ENCODE data around the gene KMT5B. TPM values are rescaled to one million over a fixed set of nuclear protein-coding genes. Genes with fewer than 3 reads are reported as not detected.
A peak's percentile ranks its signal among the peaks of the same experiment; 100 is the strongest.

KMT5B gene
- total and polyA plus RNA-seq, 2 of the 13 experiments (the other 11 are each of a cell fraction or from before 2014, with no cell fraction given): 17.6 to 23.7 TPM

DNA sequence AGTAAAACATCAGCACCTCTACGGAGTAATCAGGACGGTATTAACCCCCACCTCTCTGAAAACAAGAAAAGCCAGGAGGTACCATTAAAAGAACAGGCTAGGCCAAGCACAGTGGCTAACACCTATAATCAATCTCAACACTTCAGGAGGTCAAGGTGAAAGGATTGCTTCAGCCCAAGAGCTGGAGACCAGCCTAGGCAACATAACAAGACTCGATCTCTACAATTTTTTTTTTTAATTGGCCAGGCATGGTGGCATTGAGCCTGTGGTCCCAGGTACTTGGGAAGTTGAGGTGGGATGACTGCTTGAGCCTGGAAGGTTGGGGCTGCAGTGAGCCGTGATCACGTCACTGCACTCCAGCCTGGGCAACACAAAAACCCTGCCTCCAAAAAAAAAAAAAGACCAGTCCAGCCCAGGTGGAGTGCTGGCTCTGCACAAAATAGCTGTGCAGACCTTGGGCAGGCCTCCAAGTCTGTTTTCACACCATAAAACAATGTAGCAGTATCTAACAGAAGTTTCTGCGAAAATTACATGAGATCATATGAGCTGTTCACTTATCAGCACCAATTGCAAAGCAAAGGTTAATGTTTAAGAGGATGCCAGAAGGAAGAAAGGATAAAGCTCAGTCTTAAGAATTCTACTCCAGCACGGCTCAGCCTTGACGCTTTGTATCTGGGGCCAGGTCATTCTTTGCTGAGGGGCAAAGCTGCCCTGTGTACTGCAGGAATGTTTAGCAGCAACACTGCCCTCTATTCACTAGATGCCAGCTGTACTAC, 106.7 kb downstream of the KMT5B start (continued):
- TF ChIP-seq, protein P1, sequence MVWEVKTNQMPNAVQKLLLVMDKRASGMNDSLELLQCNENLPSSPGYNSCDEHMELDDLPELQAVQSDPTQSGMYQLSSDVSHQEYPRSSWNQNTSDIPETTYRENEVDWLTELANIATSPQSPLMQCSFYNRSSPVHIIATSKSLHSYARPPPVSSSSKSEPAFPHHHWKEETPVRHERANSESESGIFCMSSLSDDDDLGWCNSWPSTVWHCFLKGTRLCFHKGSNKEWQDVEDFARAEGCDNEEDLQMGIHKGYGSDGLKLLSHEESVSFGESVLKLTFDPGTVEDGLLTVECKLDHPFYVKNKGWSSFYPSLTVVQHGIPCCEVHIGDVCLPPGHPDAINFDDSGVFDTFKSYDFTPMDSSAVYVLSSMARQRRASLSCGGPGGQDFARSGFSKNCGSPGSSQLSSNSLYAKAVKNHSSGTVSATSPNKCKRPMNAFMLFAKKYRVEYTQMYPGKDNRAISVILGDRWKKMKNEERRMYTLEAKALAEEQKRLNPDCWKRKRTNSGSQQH (CRISPR knock-in tag; IDR thresholded peaks at IDR 0.05; ENCODE audit: low read depth): no peak
- TF ChIP-seq MAFF (IDR thresholded peaks at IDR 0.05; ENCODE audit: low read depth, low read length) (peak; percentile 25; the same call in 1 of the 2 replicates), NCOR1 (IDR thresholded peaks at IDR 0.05; ENCODE audit: borderline replicate concordance, low read length) (peak; percentile 21; the same call in 1 of the 2 replicates), ZNF670 (CRISPR knock-in tag; IDR thresholded peaks at IDR 0.05; ENCODE audit: borderline replicate concordance) (no peak), NR2F6 (IDR thresholded peaks at IDR 0.05) (no peak), NR2F6 (CRISPR knock-in tag; IDR thresholded peaks at IDR 0.05) (peak; percentile 60), ZFX (CRISPR knock-in tag; IDR thresholded peaks at IDR 0.05; ENCODE audit: low read depth) (peak; percentile 29; the same call in 1 of the 2 replicates), SOX5 (CRISPR knock-in tag; IDR thresholded peaks at IDR 0.05; ENCODE audit: borderline replicate concordance) (0 out of 2 replicates have a peak, but pooled peaks have one; percentile 12), ELF1 (CRISPR knock-in tag; IDR thresholded peaks at IDR 0.05) (0 out of 2 replicates have a peak, but pooled peaks have one; percentile 9), NR2C2 (CRISPR knock-in tag; IDR thresholded peaks at IDR 0.05; ENCODE audit: borderline replicate concordance) (no peak), THAP11 (CRISPR knock-in tag; IDR thresholded peaks at IDR 0.05) (0 out of 2 replicates have a peak, but pooled peaks have one; percentile 19), ZNF713 (CRISPR knock-in tag; IDR thresholded peaks at IDR 0.05) (no peak), BCL6 (CRISPR knock-in tag; IDR thresholded peaks at IDR 0.05) (0 out of 2 replicates have a peak, but pooled peaks have one; percentile 7)
- TF ChIP-seq, protein P2, sequence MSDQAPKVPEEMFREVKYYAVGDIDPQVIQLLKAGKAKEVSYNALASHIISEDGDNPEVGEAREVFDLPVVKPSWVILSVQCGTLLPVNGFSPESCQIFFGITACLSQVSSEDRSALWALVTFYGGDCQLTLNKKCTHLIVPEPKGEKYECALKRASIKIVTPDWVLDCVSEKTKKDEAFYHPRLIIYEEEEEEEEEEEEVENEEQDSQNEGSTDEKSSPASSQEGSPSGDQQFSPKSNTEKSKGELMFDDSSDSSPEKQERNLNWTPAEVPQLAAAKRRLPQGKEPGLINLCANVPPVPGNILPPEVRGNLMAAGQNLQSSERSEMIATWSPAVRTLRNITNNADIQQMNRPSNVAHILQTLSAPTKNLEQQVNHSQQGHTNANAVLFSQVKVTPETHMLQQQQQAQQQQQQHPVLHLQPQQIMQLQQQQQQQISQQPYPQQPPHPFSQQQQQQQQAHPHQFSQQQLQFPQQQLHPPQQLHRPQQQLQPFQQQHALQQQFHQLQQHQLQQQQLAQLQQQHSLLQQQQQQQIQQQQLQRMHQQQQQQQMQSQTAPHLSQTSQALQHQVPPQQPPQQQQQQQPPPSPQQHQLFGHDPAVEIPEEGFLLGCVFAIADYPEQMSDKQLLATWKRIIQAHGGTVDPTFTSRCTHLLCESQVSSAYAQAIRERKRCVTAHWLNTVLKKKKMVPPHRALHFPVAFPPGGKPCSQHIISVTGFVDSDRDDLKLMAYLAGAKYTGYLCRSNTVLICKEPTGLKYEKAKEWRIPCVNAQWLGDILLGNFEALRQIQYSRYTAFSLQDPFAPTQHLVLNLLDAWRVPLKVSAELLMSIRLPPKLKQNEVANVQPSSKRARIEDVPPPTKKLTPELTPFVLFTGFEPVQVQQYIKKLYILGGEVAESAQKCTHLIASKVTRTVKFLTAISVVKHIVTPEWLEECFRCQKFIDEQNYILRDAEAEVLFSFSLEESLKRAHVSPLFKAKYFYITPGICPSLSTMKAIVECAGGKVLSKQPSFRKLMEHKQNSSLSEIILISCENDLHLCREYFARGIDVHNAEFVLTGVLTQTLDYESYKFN (CRISPR knock-in tag; conservative IDR thresholded peaks at IDR 0.05): 0 out of 2 replicates have a peak, but pooled peaks have one; percentile 7
- TF ChIP-seq, protein P3, sequence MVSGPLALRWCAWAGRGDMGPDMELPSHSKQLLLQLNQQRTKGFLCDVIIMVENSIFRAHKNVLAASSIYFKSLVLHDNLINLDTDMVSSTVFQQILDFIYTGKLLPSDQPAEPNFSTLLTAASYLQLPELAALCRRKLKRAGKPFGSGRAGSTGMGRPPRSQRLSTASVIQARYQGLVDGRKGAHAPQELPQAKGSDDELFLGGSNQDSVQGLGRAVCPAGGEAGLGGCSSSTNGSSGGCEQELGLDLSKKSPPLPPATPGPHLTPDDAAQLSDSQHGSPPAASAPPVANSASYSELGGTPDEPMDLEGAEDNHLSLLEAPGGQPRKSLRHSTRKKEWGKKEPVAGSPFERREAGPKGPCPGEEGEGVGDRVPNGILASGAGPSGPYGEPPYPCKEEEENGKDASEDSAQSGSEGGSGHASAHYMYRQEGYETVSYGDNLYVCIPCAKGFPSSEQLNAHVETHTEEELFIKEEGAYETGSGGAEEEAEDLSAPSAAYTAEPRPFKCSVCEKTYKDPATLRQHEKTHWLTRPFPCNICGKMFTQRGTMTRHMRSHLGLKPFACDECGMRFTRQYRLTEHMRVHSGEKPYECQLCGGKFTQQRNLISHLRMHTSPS (CRISPR knock-in tag; IDR thresholded peaks at IDR 0.05; ENCODE audit: low read depth): peak; percentile 65; the same call in 1 of the 2 replicates
- TF ChIP-seq, protein P4, sequence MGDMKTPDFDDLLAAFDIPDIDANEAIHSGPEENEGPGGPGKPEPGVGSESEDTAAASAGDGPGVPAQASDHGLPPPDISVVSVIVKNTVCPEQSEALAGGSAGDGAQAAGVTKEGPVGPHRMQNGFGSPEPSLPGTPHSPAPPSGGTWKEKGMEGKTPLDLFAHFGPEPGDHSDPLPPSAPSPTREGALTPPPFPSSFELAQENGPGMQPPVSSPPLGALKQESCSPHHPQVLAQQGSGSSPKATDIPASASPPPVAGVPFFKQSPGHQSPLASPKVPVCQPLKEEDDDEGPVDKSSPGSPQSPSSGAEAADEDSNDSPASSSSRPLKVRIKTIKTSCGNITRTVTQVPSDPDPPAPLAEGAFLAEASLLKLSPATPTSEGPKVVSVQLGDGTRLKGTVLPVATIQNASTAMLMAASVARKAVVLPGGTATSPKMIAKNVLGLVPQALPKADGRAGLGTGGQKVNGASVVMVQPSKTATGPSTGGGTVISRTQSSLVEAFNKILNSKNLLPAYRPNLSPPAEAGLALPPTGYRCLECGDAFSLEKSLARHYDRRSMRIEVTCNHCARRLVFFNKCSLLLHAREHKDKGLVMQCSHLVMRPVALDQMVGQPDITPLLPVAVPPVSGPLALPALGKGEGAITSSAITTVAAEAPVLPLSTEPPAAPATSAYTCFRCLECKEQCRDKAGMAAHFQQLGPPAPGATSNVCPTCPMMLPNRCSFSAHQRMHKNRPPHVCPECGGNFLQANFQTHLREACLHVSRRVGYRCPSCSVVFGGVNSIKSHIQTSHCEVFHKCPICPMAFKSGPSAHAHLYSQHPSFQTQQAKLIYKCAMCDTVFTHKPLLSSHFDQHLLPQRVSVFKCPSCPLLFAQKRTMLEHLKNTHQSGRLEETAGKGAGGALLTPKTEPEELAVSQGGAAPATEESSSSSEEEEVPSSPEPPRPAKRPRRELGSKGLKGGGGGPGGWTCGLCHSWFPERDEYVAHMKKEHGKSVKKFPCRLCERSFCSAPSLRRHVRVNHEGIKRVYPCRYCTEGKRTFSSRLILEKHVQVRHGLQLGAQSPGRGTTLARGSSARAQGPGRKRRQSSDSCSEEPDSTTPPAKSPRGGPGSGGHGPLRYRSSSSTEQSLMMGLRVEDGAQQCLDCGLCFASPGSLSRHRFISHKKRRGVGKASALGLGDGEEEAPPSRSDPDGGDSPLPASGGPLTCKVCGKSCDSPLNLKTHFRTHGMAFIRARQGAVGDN (CRISPR knock-in tag; IDR thresholded peaks at IDR 0.05): peak; percentile 58

Measured in HepG2 (cell line).